Activated CD8-positive, alpha-beta T cell treated with anti-CD3 and anti-CD28 coated beads for 36 hours (primary cell): Measurements from ENCODE around the gene CCDC50. TPM values are rescaled to one million over a fixed set of nuclear protein-coding genes. Genes with fewer than 3 reads are reported as not detected.

Experiments
- ATAC-seq: fragments of 200-7000 bp; cut with Tn5 transposase; one replicate; pipeline ENCODE4 v1.10.0; 2021; ENCODE audit warnings: mild to moderate bottlenecking, moderate library complexity
- CTCF ChIA-PET: fragments of 350-600 bp; sonication (Branson Sonifier 250); formaldehyde crosslinking; loops from one replicate; lab custom pipeline; 2021; ENCODE audit warnings: antibody characterized with exemption; lab: Charles Lee
- POLR2A ChIA-PET: fragments of 350-600 bp; sonication (Branson Sonifier 250); formaldehyde crosslinking; loops from one replicate; lab custom pipeline; 2021; ENCODE audit warnings: antibody characterized with exemption; lab: Charles Lee
- DNase-seq: peaks from one replicate; pipeline ENCODE4 v3.0.0-alpha.2; 2020
- H3K27ac Mint-ChIP-seq: one replicate; pipeline ENCODE4 v1.8.0; 2021; ENCODE audit warnings: mild to moderate bottlenecking, mixed read lengths
- H3K27me3 Mint-ChIP-seq: one replicate; pipeline ENCODE4 v1.8.0; 2021; ENCODE audit warnings: mixed read lengths
- H3K36me3 Mint-ChIP-seq: one replicate; pipeline ENCODE4 v1.8.0; 2021; ENCODE audit warnings: low read depth, mixed read lengths
- H3K4me1 Mint-ChIP-seq: one replicate; pipeline ENCODE4 v1.8.0; 2021; ENCODE audit warnings: low read depth, mixed read lengths
- H3K4me3 Mint-ChIP-seq: one replicate; pipeline ENCODE4 v1.8.0; 2021; ENCODE audit warnings: mild to moderate bottlenecking, moderate library complexity, mixed read lengths
- H3K9me3 Mint-ChIP-seq: one replicate; pipeline ENCODE4 v1.8.0; 2021; ENCODE audit warnings: mixed read lengths
- intact Hi-C: fragments of 100-400 bp; cut with micrococcal nuclease; formaldehyde crosslinking; loops from one replicate; pipeline ENCODE4 v1.10.0; 2022
- total RNA-seq, 2 experiments: library from RNA; stranded (reverse); gene quantifications; one replicate each; pipeline ENCODE4 v1.2.3, GENCODE V29; 2021
- TF ChIP-seq, protein P1 (sequence below): fragments of 200-600 bp; IDR thresholded peaks from one replicate; pipeline ENCODE4 v1.8.0; 2022; ENCODE audit warnings: antibody characterized with exemption, mild to moderate bottlenecking

Gene CCDC50
- total RNA-seq, 2 experiments from 2014 or later = 7.3 to 7.6 TPM

DNA sequence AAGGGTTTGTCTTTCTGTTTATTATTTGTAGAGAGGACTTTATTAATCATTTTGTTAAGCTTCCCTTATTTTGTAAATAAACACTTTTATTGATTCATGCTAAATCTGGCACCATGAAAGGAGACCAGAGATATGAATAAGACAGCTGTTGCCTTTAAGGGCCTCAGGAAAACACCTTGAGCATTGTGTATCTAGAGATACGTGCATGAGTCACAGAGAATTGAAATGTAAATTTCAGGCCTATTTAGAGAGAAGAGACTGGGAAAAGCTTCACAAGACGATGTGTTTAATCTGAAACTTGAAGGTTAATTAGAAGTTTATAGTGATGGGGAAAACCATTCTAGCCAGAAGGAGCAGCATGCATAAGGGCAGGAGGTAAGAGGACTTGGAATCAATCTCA lies 29.7 kb downstream of the CCDC50 start:
- H3K9me3 Mint-ChIP-seq = no peaks in the 10 kb centered on the region
- intact Hi-C loops = no loop called here
- no peaks in the 10 kb centered on the region for H3K27me3 Mint-ChIP-seq
- DNase-seq (no peak), ATAC-seq (no peak)
- no peak overlapping the region for H3K4me3 Mint-ChIP-seq
- H3K27ac Mint-ChIP-seq = no peak overlapping the region
- CTCF ChIA-PET = interaction anchor here (1.1 kb wide), 1 partner anchor 96 kb away, joined by 3 read pairs; no protein-coding TSS in a partner anchor
- POLR2A ChIA-PET = no interaction called here
- TF ChIP-seq, protein P1, sequence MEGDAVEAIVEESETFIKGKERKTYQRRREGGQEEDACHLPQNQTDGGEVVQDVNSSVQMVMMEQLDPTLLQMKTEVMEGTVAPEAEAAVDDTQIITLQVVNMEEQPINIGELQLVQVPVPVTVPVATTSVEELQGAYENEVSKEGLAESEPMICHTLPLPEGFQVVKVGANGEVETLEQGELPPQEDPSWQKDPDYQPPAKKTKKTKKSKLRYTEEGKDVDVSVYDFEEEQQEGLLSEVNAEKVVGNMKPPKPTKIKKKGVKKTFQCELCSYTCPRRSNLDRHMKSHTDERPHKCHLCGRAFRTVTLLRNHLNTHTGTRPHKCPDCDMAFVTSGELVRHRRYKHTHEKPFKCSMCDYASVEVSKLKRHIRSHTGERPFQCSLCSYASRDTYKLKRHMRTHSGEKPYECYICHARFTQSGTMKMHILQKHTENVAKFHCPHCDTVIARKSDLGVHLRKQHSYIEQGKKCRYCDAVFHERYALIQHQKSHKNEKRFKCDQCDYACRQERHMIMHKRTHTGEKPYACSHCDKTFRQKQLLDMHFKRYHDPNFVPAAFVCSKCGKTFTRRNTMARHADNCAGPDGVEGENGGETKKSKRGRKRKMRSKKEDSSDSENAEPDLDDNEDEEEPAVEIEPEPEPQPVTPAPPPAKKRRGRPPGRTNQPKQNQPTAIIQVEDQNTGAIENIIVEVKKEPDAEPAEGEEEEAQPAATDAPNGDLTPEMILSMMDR = no peak
- peaks cover 11% of the 10 kb centered on the region for H3K4me1 Mint-ChIP-seq
- no peaks in the 10 kb centered on the region for H3K36me3 Mint-ChIP-seq

DNA sequence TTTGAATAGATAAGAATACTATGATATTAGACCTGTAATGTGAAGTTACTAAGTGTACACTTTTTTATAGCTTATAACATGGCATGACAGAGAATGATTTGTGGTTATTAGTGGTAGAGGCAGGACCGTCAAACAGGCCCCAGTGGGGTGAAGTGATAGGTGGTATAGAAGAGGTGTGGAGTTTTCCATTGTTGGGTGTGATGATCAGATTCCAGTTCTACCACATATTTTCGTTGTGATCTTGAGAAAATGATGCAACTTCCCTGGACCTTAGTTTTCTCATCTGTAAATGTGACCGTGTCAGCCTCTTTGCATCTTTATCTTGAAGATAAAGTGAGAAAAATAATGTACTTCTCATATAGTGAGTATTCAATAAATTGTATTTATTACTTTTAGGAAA lies 31.4 kb downstream of the CCDC50 start:
- ChIA-PET CTCF (no interaction called here), POLR2A (no interaction called here)
- intact Hi-C loops = no loop called here
- DNase-seq (no peak), ATAC-seq (no peak)
- TF ChIP-seq, protein P1 = no peak
- Mint-ChIP-seq H3K4me3 (no peak overlapping the region), H3K27ac (no peak overlapping the region), H3K27me3 (no peaks in the 10 kb centered on the region), H3K9me3 (no peaks in the 10 kb centered on the region), H3K36me3 (no peaks in the 10 kb centered on the region), H3K4me1 (peaks cover 7% of the 10 kb centered on the region)

DNA sequence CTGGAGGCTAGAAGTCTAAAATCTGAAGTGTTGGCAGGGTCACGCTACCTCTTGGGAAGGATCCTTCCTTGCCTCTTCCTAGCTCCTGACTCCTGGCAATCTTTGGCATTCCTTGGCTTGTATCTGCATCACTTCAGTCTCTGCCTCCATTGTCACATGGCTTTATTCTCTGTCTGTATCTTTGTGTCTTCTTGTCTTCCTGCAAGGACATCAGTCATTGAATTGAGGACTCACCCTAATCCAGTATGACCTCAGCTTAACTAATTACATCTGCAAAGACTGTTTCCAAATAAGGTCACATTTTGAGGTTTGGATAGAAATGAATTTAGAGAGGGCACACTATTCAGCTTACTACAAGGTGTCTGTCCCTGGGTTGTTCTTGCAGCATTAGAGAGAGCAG lies 32.3 kb downstream of the CCDC50 start:
- POLR2A ChIA-PET = no interaction called here
- ATAC-seq = no peak
- intact Hi-C loops = no loop called here
- Mint-ChIP-seq H3K9me3 (no peaks in the 10 kb centered on the region), H3K4me3 (no peak overlapping the region), H3K4me1 (peaks cover 5% of the 10 kb centered on the region), H3K36me3 (no peaks in the 10 kb centered on the region), H3K27ac (no peak overlapping the region), H3K27me3 (no peaks in the 10 kb centered on the region)
- TF ChIP-seq, protein P1 = no peak
- CTCF ChIA-PET = no interaction called here
- no peak for DNase-seq

DNA sequence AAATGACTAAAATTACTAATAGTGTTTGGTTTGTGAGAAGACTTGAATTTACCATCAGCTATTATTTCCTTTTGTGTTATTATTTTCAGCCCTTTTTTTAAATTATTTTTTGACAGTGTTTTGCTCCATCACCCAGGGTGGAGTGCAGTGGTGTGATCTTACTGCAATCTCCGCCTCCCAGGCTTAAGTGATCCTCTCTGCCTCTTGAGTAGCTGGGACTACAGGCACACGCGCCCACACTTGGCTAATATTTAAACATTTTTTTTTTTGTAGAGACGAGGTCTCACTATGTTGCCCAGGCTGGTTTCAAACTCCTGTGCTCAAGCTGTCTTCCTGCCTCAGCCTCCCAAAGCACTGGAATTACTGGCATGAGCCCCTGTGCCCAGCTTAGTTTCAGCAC lies 32.8 kb downstream of the CCDC50 start:
- ChIA-PET CTCF (no interaction called here), POLR2A (no interaction called here)
- DNase-seq = no peak
- H3K9me3 Mint-ChIP-seq = no peaks in the 10 kb centered on the region
- peaks cover 5% of the 10 kb centered on the region for H3K4me1 Mint-ChIP-seq
- H3K27ac Mint-ChIP-seq = no peak overlapping the region
- ATAC-seq = no peak
- no peaks in the 10 kb centered on the region for H3K27me3 Mint-ChIP-seq
- H3K36me3 Mint-ChIP-seq = no peaks in the 10 kb centered on the region
- intact Hi-C loops = no loop called here
- no peak overlapping the region for H3K4me3 Mint-ChIP-seq
- TF ChIP-seq, protein P1 = no peak

DNA sequence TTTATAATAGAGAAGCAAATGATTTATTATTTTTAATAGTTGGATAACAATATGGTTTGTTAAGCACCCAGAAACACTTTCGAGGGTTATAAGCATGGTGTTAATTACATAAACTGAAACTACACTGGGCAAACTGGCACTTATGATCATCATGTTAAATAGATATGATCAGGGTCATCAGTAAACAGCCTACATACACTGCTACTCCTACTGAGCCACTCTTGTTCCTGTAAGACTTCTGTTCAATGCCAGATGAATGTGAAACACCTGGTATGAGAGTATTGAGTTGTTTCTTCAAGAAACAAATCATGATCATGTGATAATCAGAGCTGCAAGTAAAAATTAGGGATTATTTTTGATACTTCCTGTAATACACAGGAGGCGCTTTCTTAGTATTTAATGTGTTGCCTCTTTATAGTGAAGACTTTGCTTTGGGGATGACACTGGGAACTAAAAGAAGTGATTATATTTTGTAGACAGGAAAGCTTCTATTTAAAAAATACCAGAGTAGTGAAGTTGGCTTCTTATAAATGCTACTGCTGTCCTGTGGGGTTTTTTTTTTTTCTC lies 33.4 kb downstream of the CCDC50 start:
- ChIA-PET CTCF (no interaction called here), POLR2A (no interaction called here)
- Mint-ChIP-seq H3K4me3 (no peak overlapping the region), H3K27me3 (no peaks in the 10 kb centered on the region), H3K9me3 (no peaks in the 10 kb centered on the region), H3K36me3 (no peaks in the 10 kb centered on the region), H3K27ac (no peak overlapping the region), H3K4me1 (peaks cover 5% of the 10 kb centered on the region)
- TF ChIP-seq, protein P1 = no peak
- no peak for DNase-seq
- intact Hi-C loops = no loop called here
- no peak for ATAC-seq
